GM19240 (cell line): Measurements from ENCODE around the gene AK8.

ENCODE experiments used
- DNase-seq: peaks from one replicate; pipeline ENCODE4 v3.0.0; 2011; ENCODE audit warnings: low spot score; ENCODE audit not compliant: insufficient read length

The AK8 gene

GRCh38 chr9:132800038-132800648 lies 77.9 kb downstream of the AK8 start:
- peak; percentile 50 for DNase-seq

DNA sequence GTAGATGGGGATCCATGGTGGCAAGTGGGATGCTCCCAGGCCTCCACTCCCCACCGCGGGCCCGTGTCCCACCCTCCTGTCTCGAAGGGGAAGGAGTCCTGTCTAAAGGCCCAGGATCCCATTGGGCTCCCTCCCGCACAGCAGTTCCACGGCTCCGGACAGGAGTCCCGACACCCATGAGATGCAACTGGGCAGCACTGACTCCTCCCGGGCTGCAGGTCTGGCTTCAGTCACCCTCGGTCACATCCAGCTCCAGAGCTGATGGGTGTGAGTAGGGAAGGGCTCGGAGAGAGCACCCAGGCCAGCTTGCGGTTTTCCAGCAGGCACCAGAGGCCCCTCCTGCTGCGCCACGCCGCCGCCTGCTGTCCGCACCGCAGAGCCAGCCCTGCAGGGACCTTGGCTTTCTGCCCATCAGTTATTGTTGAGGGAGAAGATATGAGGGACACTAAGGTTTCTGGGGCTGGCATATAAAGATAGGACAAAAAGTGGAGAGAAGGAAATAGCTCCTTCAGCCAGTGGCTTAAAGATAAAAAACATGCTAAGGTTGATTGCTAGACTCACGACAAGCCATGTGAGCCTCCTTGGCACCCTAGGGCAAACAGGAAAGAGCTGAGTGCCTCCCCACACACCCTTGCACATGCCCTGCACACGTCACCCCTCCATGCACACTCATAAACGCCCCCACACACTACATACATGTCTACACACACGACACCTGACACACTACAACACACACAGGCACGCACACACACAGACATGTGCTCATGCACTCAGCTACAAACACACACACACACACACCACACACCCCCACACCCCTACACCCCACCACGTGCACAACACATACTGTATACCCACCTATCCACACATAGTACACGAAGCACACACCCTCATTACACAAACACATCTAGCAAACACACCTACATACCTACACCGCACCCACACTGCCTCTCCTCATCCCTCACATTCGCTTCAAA lies 79.0 kb downstream of the AK8 start:
- DNase-seq, result no peak

DNA sequence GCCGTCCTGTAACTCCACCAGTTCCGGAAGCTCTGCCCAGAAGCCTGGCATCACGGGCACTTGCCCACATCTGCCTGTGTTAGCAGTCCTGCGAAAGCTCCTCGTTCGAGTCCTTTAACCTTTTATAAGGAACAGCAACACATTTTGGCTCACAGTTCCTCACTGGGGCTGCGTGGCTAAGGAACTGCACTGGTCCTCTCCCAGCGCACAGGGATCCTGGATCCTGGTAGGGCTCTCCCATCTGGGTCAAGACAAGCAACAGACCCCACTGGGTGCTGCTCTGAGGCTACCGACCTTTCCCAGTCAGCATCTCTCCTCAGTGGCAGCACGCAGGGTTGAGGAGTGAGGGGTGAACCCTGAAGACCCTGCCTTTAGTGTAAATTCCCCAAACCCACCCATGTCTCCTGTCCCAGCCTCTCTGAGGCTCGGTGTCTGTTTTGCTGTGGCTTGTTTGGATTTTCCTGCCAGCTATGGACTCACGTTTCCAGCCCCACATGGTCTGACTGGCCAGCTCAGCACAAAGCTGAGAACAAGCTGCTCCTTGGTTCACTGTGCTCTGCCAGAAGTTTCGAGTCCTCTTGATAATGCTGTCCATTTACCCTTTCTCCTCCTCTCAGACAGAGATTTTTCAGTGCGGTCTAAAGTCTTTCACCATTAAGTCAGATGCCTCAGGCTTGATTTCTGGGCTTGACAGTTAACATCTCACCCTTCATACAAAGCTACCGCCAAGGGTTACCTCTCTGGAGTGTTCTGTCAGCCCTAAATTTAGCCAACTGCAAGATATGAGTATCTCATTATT lies 80.0 kb downstream of the AK8 start:
- no peak for DNase-seq

GRCh38 chr9:132795511-132796303 lies 82.4 kb downstream of the AK8 start:
- DNase-seq, result no peak

GRCh38 chr9:132794730-132795380 lies 83.2 kb downstream of the AK8 start:
- DNase-seq, result no peak

GRCh38 chr9:132793606-132794580 lies 84.2 kb downstream of the AK8 start:
- DNase-seq, result no peak

GRCh38 chr9:132792547-132792946 lies 85.5 kb downstream of the AK8 start:
- no peak for DNase-seq

DNA sequence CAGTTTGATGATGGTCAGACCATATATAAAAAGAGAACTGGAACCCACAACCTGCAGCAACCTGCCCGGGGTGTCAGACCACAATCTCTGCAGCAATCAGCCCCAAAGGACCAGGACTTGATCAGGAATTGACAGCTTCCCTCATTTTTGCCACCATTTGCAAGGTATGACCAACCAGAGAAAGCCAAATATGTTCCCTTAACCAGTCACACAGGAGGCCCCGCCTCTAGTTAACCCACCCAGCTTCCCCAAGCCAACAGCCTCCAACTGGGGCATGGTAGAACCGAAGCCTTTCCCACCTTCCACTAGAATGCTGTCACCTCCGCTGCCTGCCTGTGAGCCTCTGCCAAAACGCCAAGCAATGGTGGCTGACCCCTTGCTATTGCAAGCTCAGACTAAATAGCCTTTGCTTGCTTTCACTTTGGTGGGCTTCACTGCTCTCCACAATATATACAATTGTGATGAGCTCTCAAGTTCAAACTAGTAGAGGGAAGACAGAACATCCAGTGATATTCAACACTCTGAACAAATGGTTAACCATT lies 86.3 kb downstream of the AK8 start:
- DNase-seq, result no peak

GRCh38 chr9:132789719-132790118 lies 88.4 kb downstream of the AK8 start:
- DNase-seq, result no peak

DNA sequence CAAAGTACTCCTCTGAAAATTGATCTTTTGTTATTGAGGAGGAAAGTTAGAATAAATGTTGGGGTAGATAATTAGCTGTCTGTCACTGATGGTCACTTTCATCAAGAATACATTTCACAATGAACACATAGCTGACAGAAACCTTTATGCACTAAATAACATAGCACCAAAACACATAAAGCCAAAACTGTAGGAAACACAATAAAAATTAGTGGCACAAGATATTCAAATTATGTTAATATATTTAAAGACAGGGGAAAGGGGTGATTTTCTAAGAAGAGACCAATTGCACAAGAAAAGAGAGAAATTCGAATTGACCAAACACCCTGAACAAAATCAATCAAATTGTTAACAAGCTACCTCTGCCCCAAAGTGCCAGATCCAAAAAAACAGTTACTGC lies 89.7 kb downstream of the AK8 start:
- DNase-seq, result no peak

GRCh38 chr9:132787748-132788159 lies 90.3 kb downstream of the AK8 start:
- DNase-seq, result no peak

DNA sequence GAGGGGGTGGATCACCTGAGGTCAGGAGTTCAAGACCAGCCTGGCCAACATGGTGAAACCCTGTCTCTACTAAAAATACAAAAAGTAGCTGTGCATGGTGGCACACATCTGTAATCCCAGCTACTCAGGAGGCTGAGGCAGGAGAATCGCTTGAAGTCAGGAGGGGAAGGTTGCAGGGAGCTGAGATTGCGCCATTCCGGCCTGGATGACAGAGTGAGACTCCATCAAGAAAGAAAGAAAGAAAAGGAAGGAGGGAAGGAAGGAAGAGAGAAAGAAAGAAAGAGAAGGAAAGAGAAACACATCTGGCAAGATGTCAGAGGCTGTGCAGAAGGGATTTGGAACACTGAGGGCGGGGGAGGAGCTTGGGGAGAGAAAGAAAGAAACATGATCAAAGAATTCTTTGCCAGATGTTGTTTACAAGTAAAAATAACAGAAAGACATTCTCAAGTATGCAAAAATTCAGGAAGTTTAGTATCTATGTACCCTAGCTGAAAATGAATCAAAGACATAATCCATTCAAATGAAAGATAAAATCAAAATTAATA lies 93.7 kb downstream of the AK8 start:
- no peak for DNase-seq

GRCh38 chr9:132783006-132783405 lies 95.1 kb downstream of the AK8 start:
- DNase-seq, result no peak

DNA sequence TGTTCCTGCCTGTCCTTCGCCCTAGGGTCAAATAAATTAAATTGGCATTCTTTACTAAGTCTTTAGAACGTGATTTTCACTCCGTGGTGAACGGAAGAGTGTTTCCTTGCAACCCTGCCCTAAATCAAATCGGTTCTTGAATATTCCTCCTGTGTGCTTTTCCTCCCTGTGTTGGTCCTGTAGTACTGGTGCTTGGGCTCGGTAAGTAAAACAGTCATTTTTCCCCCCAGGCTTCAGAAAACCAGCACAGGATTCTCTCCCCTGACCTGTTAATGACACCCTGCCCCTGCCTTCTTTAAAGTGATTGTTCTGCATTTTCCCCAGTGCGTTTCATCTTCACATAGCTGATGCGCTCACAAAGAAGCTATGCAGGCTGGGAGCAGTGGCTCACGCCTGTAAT lies 96.0 kb downstream of the AK8 start:
- no peak for DNase-seq

DNA sequence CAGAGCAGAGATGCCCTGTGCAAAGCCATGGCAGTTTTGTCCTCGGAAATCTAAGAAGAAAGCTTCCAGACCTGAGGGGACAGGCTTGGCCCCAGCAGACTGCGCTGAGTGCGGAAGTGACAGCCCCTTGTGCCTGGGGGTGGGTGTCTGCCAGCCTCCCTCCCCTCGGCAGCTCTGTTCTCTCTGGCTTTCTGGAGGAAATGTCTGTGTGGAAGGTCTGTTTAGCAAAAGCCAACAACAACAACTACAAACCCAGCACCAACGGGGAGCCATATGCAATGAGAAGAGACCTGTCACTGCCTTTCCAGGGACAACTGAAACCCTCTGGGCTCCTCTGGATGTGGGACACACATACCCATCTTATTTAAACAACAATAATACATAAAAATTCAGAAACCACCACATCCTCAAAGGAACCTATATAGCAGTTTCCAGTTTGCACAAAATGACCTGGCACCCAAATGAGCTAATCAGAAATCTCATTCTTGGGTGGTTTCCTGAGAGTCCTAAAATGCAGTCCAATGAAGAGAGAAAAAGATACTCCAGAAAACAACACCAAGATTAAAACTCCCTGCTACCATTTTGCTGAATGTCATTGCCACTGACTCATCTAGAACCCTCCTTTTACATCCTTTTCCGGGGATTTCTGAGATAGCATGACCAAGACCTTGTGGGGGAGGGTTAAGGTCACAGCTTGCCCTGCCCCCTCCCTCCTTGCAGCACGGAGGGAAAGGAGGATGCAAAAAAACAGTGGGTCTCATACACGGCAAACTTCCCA lies 97.7 kb downstream of the AK8 start:
- DNase-seq, result no peak

DNA sequence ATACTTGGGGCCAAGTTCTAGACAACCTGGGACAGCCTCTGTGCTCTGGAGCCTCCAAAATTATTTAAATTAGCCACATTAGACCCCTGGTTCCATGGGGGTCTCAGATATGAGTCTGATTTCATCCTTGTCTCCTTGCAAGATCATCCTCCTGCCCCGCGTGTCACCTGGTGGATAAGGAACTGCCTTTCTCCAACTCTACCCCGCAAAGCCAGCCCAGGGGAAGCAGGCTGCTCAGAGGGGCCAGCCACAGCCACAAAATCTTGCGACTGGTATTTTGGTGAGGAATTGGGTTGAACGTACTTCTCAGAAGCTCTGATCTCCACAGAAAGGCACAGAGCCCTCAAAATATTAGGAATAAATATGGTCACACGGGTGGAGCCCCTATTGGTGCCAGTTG lies 101.2 kb downstream of the AK8 start:
- DNase-seq, result no peak

- no peak for DNase-seq
Measured at GRCh38 chr9:132776268-132776667, 101.8 kb downstream of the AK8 start.

GRCh38 chr9:132775720-132776119 lies 102.4 kb downstream of the AK8 start:
- no peak for DNase-seq
